ENCODE results near the gene USP12.
"Not testable (repeated sequence)": the region's sequence is repeated elsewhere in the genome, so short reads cannot be mapped to it uniquely, and the experiment has no call there.

USP12 gene, protein sequence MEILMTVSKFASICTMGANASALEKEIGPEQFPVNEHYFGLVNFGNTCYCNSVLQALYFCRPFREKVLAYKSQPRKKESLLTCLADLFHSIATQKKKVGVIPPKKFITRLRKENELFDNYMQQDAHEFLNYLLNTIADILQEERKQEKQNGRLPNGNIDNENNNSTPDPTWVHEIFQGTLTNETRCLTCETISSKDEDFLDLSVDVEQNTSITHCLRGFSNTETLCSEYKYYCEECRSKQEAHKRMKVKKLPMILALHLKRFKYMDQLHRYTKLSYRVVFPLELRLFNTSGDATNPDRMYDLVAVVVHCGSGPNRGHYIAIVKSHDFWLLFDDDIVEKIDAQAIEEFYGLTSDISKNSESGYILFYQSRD

GRCh38 chr13:27171244-27171826 is at the start of gene USP12:
Gene USP12, minus strand, starts transcription at chr13:27171811. Its CDS starts 172 bp downstream, at chr13:27171639.
- no peak for DNase-seq (ENCODE audit: low spot score)

DNA sequence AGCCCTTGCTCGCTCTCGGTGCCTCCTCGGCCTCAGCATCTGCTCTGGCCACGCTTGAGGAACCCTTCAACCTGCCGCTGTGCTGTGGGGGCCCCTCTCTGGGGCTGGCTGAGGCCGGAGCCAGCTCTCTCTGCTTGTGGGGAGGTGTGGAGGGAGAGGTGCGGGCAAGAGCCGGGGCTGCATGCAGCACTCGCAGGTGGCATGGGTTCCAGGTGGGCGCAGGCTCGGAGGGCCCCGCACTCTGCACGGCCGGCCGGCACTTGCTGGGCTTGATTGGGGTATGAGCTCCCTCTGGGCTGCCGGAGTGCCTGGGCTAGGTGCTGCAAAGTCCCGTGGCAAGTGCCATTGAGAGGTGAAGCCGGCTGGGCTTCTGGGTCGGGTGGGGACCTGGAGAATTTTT is 48.0 kb upstream of the USP12 start:
- no peak for DNase-seq (ENCODE audit: low spot score)

DNA sequence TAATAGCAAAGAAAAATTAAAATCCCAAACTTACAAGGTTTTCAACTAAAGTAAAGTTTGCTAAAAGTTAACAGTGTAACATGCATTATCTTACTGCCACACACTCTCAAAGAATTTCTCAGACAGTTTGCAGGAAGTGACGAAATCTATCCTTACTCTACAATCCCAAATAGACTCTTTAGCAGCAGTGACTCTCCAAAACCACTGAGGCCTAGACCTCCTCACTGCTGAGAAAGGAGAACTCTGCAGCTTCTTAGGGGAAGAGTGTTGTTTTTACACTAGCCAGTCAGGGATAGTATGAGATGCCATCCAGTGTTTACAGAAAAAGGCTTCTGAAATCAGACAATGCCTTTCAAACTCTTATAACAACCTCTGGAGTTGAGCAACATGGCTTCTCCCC is 47.2 kb upstream of the USP12 start:
- DNase-seq (ENCODE audit: low spot score), result not testable (repeated sequence)

DNA sequence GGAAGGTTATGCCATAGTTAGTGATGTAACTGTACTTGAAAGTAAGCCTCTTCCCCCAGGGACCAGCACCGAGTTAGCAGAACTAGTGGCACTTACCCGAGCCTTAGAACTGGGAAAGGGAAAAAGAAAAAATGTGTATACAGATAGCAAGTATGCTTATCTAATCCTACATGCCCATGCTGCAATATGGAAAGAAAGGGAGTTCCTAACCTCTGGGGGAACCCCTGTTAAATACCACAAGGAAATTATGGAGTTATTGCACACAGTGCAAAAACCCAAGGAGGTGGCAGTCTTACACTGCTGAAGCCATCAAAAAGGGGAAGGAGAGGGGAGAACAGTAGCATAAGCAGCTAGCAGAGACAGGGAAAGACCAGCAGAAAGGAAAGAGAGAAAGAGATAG is 46.2 kb upstream of the USP12 start:
- not testable (repeated sequence) for DNase-seq (ENCODE audit: low spot score)

DNA sequence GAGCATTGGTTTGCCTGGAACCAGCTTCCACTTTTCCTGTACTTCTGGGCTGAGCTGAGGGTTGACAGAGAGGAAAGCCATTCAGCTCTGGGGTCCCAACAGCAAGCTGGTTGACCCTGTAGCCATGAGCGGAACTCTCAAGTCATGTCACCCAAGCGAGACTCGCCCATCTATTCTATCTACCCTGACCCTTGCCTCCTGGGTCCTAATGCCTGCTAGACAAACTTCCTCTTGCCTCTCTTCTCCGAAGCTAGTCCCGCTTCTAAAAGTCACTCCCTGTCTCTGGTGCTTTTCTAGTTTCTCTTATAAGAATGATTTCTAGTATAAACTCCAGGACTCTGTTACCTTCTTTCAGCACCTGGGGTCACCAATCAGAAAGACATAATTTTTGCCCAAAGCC is 41.8 kb upstream of the USP12 start:
- not testable (repeated sequence) for DNase-seq (ENCODE audit: low spot score)

GRCh38 chr13:27211771-27212364 is 40.3 kb upstream of the USP12 start:
- no peak for DNase-seq (ENCODE audit: low spot score)

DNA sequence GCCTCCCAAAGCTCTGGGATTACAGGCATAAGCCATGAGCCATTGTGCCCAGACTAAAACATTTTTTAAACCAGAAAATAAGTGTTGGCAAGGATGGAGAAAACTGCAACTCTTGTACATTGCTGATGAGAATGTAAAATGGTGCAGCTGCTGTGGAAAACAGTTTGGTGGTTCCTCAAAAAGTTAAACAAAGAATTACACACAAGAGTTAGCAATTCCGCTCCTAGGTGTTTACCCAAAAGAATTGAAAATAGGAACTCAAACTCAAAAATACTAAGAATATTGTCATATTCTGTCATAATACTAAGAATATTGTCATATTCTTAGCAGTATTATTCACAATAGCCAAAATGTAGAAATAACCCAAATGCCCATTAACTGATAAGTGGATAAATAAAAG is 39.7 kb upstream of the USP12 start:
- DNase-seq (ENCODE audit: low spot score), result no peak

DNA sequence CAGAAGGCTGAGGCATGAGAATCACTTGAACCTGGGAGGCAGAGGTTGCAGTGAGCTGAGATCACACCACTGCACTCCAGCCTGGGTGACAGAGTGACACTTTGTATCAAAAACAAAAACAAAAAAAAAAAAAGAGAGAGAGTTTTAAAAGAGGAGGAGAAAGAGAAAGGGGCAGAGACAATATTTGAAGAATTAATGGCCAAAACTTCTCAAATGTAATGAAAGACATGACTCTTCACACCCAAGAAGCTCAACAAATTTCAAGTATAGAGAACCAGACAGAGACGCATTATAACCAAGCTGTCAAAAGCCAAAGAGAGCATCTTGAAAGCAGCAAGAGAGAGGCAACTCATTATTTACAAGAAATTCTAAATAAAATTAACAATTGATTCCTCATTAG is 36.9 kb upstream of the USP12 start:
- DNase-seq (ENCODE audit: low spot score), result no peak

DNA sequence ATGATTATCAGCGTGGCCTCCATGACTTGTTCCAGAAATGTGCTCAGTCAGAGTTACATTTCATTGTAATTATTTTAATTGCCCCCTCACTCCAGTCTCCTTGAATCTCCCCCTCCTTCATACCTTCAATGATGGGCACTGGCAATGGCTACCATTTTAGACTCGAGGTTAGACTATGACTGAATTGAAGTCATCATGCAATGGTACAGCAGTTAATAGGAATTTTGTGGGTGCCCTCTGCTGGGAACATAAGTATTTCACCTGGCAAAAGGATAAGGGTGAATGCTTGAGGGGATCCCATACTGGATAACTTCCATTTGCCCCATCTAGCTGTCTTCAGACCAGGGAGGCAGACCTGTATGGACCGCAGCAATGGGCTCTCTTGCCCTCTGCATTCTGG is 32.2 kb upstream of the USP12 start:
- no peak for DNase-seq (ENCODE audit: low spot score)

DNA sequence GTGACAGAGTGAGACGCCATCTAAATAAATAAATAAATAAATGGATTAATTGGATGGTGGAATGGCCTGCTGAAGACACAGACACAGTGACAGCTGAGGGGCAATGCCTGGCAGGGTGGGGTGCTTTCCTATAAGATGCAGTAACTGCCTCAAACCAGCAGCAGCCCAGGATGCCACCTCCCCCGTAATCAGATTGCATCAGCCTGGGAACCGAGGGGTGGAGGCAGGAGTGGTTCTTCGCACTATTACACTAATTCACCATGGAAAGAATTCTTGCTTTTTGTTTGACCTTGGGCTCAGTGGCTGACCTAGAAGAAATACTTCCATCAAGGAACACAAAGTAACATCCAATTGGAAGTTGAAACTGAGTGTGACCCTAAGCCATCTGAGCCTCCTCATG is 31.6 kb upstream of the USP12 start:
- DNase-seq (ENCODE audit: low spot score), result no peak

GRCh38 chr13:27201661-27202060 is 30.1 kb upstream of the USP12 start:
- no peak for DNase-seq (ENCODE audit: low spot score)

DNA sequence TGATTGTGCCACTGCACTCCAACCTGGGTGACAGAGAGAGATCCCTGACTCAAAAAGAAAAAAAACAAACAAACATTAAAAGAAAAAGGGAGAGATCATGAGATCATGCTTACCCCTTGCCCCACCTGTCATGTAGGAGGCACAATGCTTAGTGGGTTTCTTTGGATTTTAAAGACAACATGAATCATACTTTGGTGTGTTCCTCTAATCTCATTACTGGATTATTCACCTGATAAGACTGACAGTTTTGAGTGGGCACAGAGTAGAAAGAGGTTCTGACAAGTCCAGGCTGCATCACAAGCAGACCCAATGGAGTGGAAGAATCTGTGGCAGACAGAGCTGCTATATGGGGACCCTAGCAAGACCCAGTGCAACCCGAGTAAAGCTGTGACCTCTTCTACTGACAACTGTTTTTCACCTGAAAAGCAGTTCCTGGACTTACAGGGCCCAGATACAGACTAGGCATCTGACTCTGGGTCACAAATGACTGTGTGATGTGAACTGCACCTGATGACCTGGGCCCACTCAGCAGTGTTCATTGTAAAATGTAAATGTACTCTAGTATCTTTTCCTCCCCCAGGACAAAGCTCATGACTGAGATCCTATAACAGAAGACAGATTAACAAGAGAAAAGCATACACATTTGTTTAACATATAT is 28.9 kb upstream of the USP12 start:
- no peak for DNase-seq (ENCODE audit: low spot score)

GRCh38 chr13:27199696-27200095 is 28.1 kb upstream of the USP12 start:
- no peak for DNase-seq (ENCODE audit: low spot score)

GRCh38 chr13:27199211-27199610 is 27.6 kb upstream of the USP12 start:
- DNase-seq (ENCODE audit: low spot score), result no peak

DNA sequence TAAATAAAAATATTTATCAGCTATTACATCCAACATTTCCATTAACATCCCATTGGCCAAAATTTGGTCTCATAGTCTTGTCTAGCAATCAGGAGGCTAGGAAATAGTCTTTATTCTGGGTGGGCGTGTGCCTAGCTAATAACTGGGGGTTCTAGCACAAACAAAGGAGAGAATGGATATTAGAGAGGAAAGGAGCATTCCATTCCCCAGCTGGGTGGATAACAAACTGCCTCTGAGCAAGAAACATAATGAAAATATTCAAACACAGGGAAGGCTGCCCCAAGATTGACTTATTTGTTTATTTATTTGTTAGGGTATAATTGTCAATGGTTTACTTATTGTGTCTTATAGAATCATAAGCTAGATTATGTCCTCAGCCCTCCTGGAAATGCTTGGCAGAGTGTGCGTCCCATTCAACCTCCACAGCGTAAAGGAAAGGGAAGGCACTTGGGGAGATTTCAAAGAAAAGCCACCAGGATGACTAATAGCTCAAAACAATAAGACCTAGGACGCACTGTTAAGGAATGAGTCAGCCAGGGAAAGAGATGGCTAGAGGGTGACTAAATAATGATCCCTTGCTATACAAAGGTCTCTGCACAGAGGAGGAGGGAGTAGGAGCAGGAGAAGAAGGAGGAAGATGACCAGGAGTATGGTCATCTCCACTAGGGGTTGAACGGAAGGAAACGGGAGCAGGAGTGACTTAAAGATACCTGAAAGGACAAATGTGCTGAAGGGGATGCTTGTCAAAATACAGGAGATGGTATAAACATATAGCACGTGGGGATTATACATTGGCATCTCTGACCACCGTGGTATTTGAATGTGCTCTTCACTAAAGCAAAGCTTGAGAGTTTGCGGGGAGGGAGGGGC is 23.5 kb upstream of the USP12 start:
- DNase-seq (ENCODE audit: low spot score), result no peak

DNA sequence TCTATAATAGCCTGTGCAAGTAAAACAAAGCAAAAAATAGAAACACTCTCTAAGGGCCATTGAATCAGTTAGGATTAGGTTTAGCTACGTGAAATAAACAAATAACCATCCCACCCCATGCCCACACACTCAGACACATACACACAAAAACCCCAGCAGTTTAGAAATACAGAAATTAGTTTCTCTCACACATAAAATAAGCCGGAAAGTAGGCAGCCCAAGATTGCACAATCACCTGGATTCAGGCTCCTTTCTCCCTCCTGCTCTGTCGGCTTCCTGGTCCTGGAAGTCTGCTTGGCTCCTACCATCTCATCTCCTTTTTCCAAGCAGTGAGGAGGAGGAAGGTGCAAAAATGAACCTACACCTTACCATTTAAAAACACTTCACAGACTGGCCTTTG is 22.6 kb upstream of the USP12 start:
- DNase-seq (ENCODE audit: low spot score), result no peak

- DNase-seq (ENCODE audit: low spot score), result no peak
Measured at GRCh38 chr13:27193496-27193895, 21.9 kb upstream of the USP12 start.

- DNase-seq (ENCODE audit: low spot score), result no peak
Measured at GRCh38 chr13:27192973-27193372, 21.4 kb upstream of the USP12 start.

- not testable (repeated sequence) for DNase-seq (ENCODE audit: low spot score)
Measured at GRCh38 chr13:27192367-27192766, 20.8 kb upstream of the USP12 start.

- DNase-seq (ENCODE audit: low spot score), result no peak
Measured at GRCh38 chr13:27189192-27189591, 17.6 kb upstream of the USP12 start.

- DNase-seq (ENCODE audit: low spot score), result no peak
Measured at GRCh38 chr13:27188239-27188638, 16.6 kb upstream of the USP12 start.

DNA sequence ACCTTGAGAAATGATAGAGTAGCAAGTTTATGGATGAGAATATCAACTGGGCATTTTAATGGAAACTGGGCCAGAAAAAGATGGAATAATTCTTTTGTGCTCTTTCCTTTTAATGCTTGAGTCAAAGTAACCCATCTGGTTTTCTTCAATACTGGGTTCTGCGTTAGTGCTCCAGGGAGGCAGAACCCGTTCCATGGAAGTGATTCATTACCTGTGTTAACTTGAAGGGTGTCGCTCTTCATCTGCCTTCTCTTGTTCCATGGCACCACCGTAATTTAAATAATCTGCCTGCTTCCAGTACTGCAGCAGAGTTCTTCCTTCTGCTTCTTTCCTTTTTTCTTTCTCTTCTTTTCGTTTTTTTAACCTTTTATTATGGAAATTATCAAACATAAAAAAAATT is 14.7 kb upstream of the USP12 start:
- no peak for DNase-seq (ENCODE audit: low spot score)

Data from putamen (tissue), 1 donor.